Effector memory CD8-positive, alpha-beta T cell (primary cell): ENCODE results near the gene MYT1.

Experiments used
- ATAC-seq: fragments of 150-1000 bp; cut with Tn5 transposase; replicated peaks from 2 replicates; pipeline ENCODE4 v1.10.0; 2021; ENCODE audit warnings: mild to moderate bottlenecking, moderate library complexity
- DNase-seq, 3 experiments: peaks; one replicate each; pipeline ENCODE4 v3.0.0; 2021
- H3K27ac Mint-ChIP-seq, 2 donors: one replicate each; pipeline ENCODE4 v1.8.0; 2022; ENCODE audit warnings: mild to moderate bottlenecking in 2 of 2, mixed read lengths in 2 of 2, moderate library complexity in 2 of 2
- H3K27me3 Mint-ChIP-seq, 2 donors: one replicate each; pipeline ENCODE4 v1.8.0; 2022; ENCODE audit warnings: mixed read lengths in 2 of 2
- H3K36me3 Mint-ChIP-seq: one replicate; pipeline ENCODE4 v1.8.0; 2022; ENCODE audit warnings: mild to moderate bottlenecking, moderate library complexity, mixed read lengths; ENCODE audit not compliant: insufficient read depth
- H3K4me1 Mint-ChIP-seq, 2 donors: one replicate each; pipeline ENCODE4 v1.8.0; 2022; ENCODE audit warnings: low read depth in 2 of 2, mixed read lengths in 2 of 2
- H3K4me3 Mint-ChIP-seq, 2 donors: one replicate each; pipeline ENCODE4 v1.8.0; 2022; ENCODE audit warnings: mild to moderate bottlenecking in 2 of 2, mixed read lengths in 2 of 2, moderate library complexity in 2 of 2
- H3K9me3 Mint-ChIP-seq, 2 donors: one replicate each; pipeline ENCODE4 v1.8.0; 2022; ENCODE audit warnings: mixed read lengths in 2 of 2

The MYT1 gene

GRCh38 chr20:64237316-64237715 lies 73.1 kb downstream of the MYT1 start:
- Mint-ChIP-seq H3K27ac (no peak overlapping the region), H3K27me3 (peaks cover 0 to 15% of the 10 kb centered on the region in 2 donors), H3K9me3 (no peaks in the 10 kb centered on the region), H3K4me3 (no peak overlapping the region), H3K4me1 (peaks cover 6 to 7% of the 10 kb centered on the region in 2 donors), H3K36me3 (no peaks in the 10 kb centered on the region)
- DNase-seq (no peak), ATAC-seq (no peak)

- H3K4me1 Mint-ChIP-seq = peaks cover 4 to 7% of the 10 kb centered on the region in 2 donors
- no peak overlapping the region for H3K4me3 Mint-ChIP-seq
- peaks cover 3 to 25% of the 10 kb centered on the region in 2 donors for H3K27me3 Mint-ChIP-seq
- no peaks in the 10 kb centered on the region for H3K36me3 Mint-ChIP-seq
- no peak for DNase-seq
- no peak for ATAC-seq
- no peaks in the 10 kb centered on the region for H3K9me3 Mint-ChIP-seq
- no peak overlapping the region for H3K27ac Mint-ChIP-seq
These were observed 74.0 kb downstream of the MYT1 start for GRCh38 chr20:64238115-64238825.

- H3K27ac Mint-ChIP-seq = no peak overlapping the region
- no peak for DNase-seq
- no peaks in the 10 kb centered on the region for H3K9me3 Mint-ChIP-seq
- no peaks in the 10 kb centered on the region for H3K36me3 Mint-ChIP-seq
- H3K4me3 Mint-ChIP-seq = no peak overlapping the region
- peaks cover 6 to 32% of the 10 kb centered on the region in 2 donors for H3K27me3 Mint-ChIP-seq
- no peak for ATAC-seq
- peaks cover 0 to under 1% of the 10 kb centered on the region in 2 donors for H3K4me1 Mint-ChIP-seq
These were observed 74.7 kb downstream of the MYT1 start for GRCh38 chr20:64238851-64239387.

- Mint-ChIP-seq H3K36me3 (no peaks in the 10 kb centered on the region), H3K4me3 (no peak overlapping the region), H3K27ac (no peak overlapping the region), H3K9me3 (no peaks in the 10 kb centered on the region), H3K4me1 (no peaks in the 10 kb centered on the region), H3K27me3 (peaks cover 11 to 39% of the 10 kb centered on the region in 2 donors)
- DNase-seq (no peak), ATAC-seq (no peak)
These were observed 75.4 kb downstream of the MYT1 start for GRCh38 chr20:64239449-64240242.

- DNase-seq = no peak
- H3K36me3 Mint-ChIP-seq = no peaks in the 10 kb centered on the region
These were observed 76.2 kb downstream of the MYT1 start for GRCh38 chr20:64240243-64241015.

GRCh38 chr20:64241061-64241460 lies 76.8 kb downstream of the MYT1 start:
- no peaks in the 10 kb centered on the region for H3K9me3 Mint-ChIP-seq
- H3K4me1 Mint-ChIP-seq = no peaks in the 10 kb centered on the region
- H3K27me3 Mint-ChIP-seq = peaks cover 19 to 53% of the 10 kb centered on the region in 2 donors
- H3K4me3 Mint-ChIP-seq = no peak overlapping the region
- DNase-seq (no peak), ATAC-seq (no peak)
- no peaks in the 10 kb centered on the region for H3K36me3 Mint-ChIP-seq
- H3K27ac Mint-ChIP-seq = no peak overlapping the region

More at GRCh38 chr20:64240243-64241015, 76.2 kb downstream of the MYT1 start:
- H3K9me3 Mint-ChIP-seq = no peaks in the 10 kb centered on the region
- H3K4me1 Mint-ChIP-seq = no peaks in the 10 kb centered on the region
- no peak overlapping the region for H3K27ac Mint-ChIP-seq
- no peak overlapping the region for H3K4me3 Mint-ChIP-seq
- ATAC-seq = no peak
- H3K27me3 Mint-ChIP-seq = peaks cover 14 to 47% of the 10 kb centered on the region in 2 donors

GRCh38 chr20:64242003-64242796 lies 77.9 kb downstream of the MYT1 start:
- Mint-ChIP-seq H3K36me3 (no peaks in the 10 kb centered on the region), H3K4me3 (no peak overlapping the region), H3K27ac (no peak overlapping the region), H3K27me3 (peaks cover 30 to 64% of the 10 kb centered on the region in 2 donors), H3K4me1 (no peaks in the 10 kb centered on the region), H3K9me3 (no peaks in the 10 kb centered on the region)
- ATAC-seq (no peak), DNase-seq (no peak)

- no peak overlapping the region for H3K27ac Mint-ChIP-seq
- no peaks in the 10 kb centered on the region for H3K9me3 Mint-ChIP-seq
- no peak overlapping the region for H3K4me3 Mint-ChIP-seq
- H3K36me3 Mint-ChIP-seq = no peaks in the 10 kb centered on the region
- ATAC-seq (no peak), DNase-seq (no peak)
- H3K4me1 Mint-ChIP-seq = no peaks in the 10 kb centered on the region
- peaks cover 33 to 69% of the 10 kb centered on the region in 2 donors for H3K27me3 Mint-ChIP-seq
These were observed 78.7 kb downstream of the MYT1 start for GRCh38 chr20:64242797-64243475.

GRCh38 chr20:64244281-64244805 lies 80.1 kb downstream of the MYT1 start:
- no peaks in the 10 kb centered on the region for H3K36me3 Mint-ChIP-seq
- no peak overlapping the region for H3K27ac Mint-ChIP-seq
- H3K27me3 Mint-ChIP-seq = peaks cover 33 to 69% of the 10 kb centered on the region in 2 donors

GRCh38 chr20:64244870-64245603 lies 80.8 kb downstream of the MYT1 start:
- no peaks in the 10 kb centered on the region for H3K4me1 Mint-ChIP-seq
- H3K27ac Mint-ChIP-seq = no peak overlapping the region
- H3K27me3 Mint-ChIP-seq = peaks cover 38 to 72% of the 10 kb centered on the region in 2 donors
- no peak overlapping the region for H3K4me3 Mint-ChIP-seq
- ATAC-seq (no peak), DNase-seq (no peak)
- H3K36me3 Mint-ChIP-seq = no peaks in the 10 kb centered on the region
- H3K9me3 Mint-ChIP-seq = no peaks in the 10 kb centered on the region

More at GRCh38 chr20:64244281-64244805, 80.1 kb downstream of the MYT1 start:
- ATAC-seq = no peak
- H3K9me3 Mint-ChIP-seq = no peaks in the 10 kb centered on the region
- H3K4me3 Mint-ChIP-seq = no peak overlapping the region
- no peak for DNase-seq
- H3K4me1 Mint-ChIP-seq = no peaks in the 10 kb centered on the region

- DNase-seq (no peak), ATAC-seq (no peak)
- H3K27me3 Mint-ChIP-seq = peaks cover 40 to 73% of the 10 kb centered on the region in 2 donors
- H3K4me3 Mint-ChIP-seq = no peak overlapping the region
- H3K4me1 Mint-ChIP-seq = no peaks in the 10 kb centered on the region
- no peaks in the 10 kb centered on the region for H3K36me3 Mint-ChIP-seq
- peak overlapping the region in 1 of 2 donors; percentile 59 for H3K27ac Mint-ChIP-seq
- no peaks in the 10 kb centered on the region for H3K9me3 Mint-ChIP-seq
These were observed 81.7 kb downstream of the MYT1 start for GRCh38 chr20:64245746-64246595.
